GM12878 (cell line): ENCODE data around the gene CDKN2A. TPM values are rescaled to one million over a fixed set of nuclear protein-coding genes. Genes with fewer than 3 reads are reported as not detected.

ENCODE experiments used
- ATAC-seq: fragments of 200-7000 bp; cut with Tn5 transposase; 3 replicates; pipeline ENCODE4 v1.9.1; 2020; ENCODE audit warnings: mild to moderate bottlenecking, moderate library complexity
- BruUV-seq: library from RNA; stranded (reverse); fragments of 400-500 nt; replicated peaks from 2 replicates; lab custom pipeline; 2021; lab: Mats Ljungman, UMichigan
- CTCF ChIA-PET: fragments of 300-600 bp; sonication (Branson Sonifier 250); formaldehyde crosslinking; extraction: SDS; loops from one replicate; lab custom pipeline; 2021; ENCODE audit warnings: inconsistent platforms; lab: Yijun Ruan, JAX
- POLR2A ChIA-PET: fragments of 350-600 bp; formaldehyde crosslinking; extraction: SDS; loops from one replicate; lab custom pipeline; 2021; ENCODE audit warnings: inconsistent platforms; lab: Charles Lee
- RAD21 ChIA-PET: fragments of 300-600 bp; sonication (Branson Sonifier 250); formaldehyde crosslinking; loops from one replicate; lab custom pipeline; 2023; ENCODE audit warnings: antibody characterized with exemption; ENCODE audit not compliant: unreplicated experiment; lab: Charles Lee
- SMC1A ChIA-PET: fragments of 300-600 bp; sonication (Branson Sonifier 250); formaldehyde crosslinking; loops from one replicate; lab custom pipeline; 2023; ENCODE audit not compliant: unreplicated experiment, uncharacterized antibody; lab: Charles Lee
- DNase-seq: peaks from one replicate; pipeline ENCODE4 v3.0.0-alpha.2; 2011; ENCODE audit warnings: low read depth, low spot score
- FAIRE-seq: peaks from 3 replicates; lab custom pipeline; 2011; peaks lifted over from hg19 to GRCh38; lab: Jason Lieb, UNC
- H2AFZ ChIP-seq: 2 replicates; pipeline ENCODE4 v1.6.0; 2011; ENCODE audit warnings: low read depth, low read length, control low read depth; ENCODE audit not compliant: control insufficient read depth
- H3K27ac ChIP-seq: 2 replicates; pipeline ENCODE4 v1.5.1; 2011; ENCODE audit warnings: control low read depth; ENCODE audit not compliant: control insufficient read depth, insufficient read depth
- H3K27me3 ChIP-seq, 2 experiments: replicated peaks in 1 of 2; 2 replicates each; pipeline versions ENCODE4 v1.6.0 to v1.6.1; 2011; ENCODE audit warnings: low read length in 1 of 2; ENCODE audit not compliant: control insufficient read depth in 2 of 2, insufficient read depth in 2 of 2
- H3K36me3 ChIP-seq, 2 experiments: 2 replicates each; pipeline ENCODE4 v1.5.1; 2011; ENCODE audit warnings: low read length in 1 of 2; ENCODE audit not compliant: control insufficient read depth in 2 of 2, insufficient read depth in 2 of 2
- H3K4me1 ChIP-seq: 2 replicates; pipeline ENCODE4 v1.6.1; 2011; ENCODE audit warnings: mild to moderate bottlenecking, low read length, moderate library complexity, mixed read lengths; ENCODE audit not compliant: control insufficient read depth, insufficient read depth
- H3K4me2 ChIP-seq: 2 replicates; pipeline ENCODE4 v1.6.0; 2011; ENCODE audit warnings: control low read depth; ENCODE audit not compliant: control insufficient read depth, insufficient read depth
- H3K4me3 ChIP-seq: fragments of 200-600 bp; sonication (generic); 2 replicates; pipeline ENCODE4 v1.5.1; 2016
- H3K79me2 ChIP-seq: 2 replicates; pipeline ENCODE4 v1.6.0; 2011; ENCODE audit warnings: low read length; ENCODE audit not compliant: control insufficient read depth, insufficient read depth
- H3K9ac ChIP-seq: 2 replicates; pipeline ENCODE4 v1.8.0; 2011; ENCODE audit warnings: low read length, control low read depth, mixed read lengths; ENCODE audit not compliant: control insufficient read depth, insufficient read depth
- H3K9me3 ChIP-seq: replicated peaks from 3 replicates; pipeline ENCODE4 v1.5.1; 2011; ENCODE audit warnings: mild to moderate bottlenecking, low read length; ENCODE audit not compliant: control insufficient read depth, insufficient read depth
- H4K20me1 ChIP-seq: 2 replicates; pipeline ENCODE4 v1.6.0; 2011; ENCODE audit not compliant: control insufficient read depth, insufficient read depth
- CREM ChIP-seq: IDR thresholded peaks from 2 replicates; pipeline ENCODE4 v1.6.1; 2014; ENCODE audit warnings: antibody characterized with exemption, low read depth
- EZH2 ChIP-seq: IDR thresholded peaks from 2 replicates; pipeline ENCODE4 v1.6.1; 2012; ENCODE audit warnings: low read depth, mild to moderate bottlenecking, control low read depth, inconsistent platforms, low read length, borderline replicate concordance; ENCODE audit not compliant: control insufficient read depth
- LARP7 ChIP-seq: fragments of 450-650 bp; IDR thresholded peaks from 2 replicates; pipeline ENCODE4 v1.6.1; 2017; ENCODE audit warnings: mild to moderate bottlenecking
- NFXL1 ChIP-seq: fragments of 450-650 bp; IDR thresholded peaks from 2 replicates; pipeline ENCODE4 v1.6.1; 2017; ENCODE audit warnings: antibody characterized with exemption, mild to moderate bottlenecking, borderline replicate concordance
- RAD51 ChIP-seq: fragments of 450-650 bp; IDR thresholded peaks from 2 replicates; pipeline ENCODE4 v1.6.1; 2016; ENCODE audit warnings: moderate library complexity, mild to moderate bottlenecking, inconsistent platforms
- SIN3A ChIP-seq: IDR thresholded peaks from 2 replicates; pipeline ENCODE4 v1.6.1; 2012; ENCODE audit warnings: low read depth, low read length, improper control_type of control experiment
- WGBS: methylation state at CpG from one replicate; pipeline ENCODE4 v1.1.6; 2016; ENCODE audit warnings: low lambda C conversion rate; ENCODE audit not compliant: insufficient replicate concordance, insufficient coverage; ENCODE audit errors: missing lambda C conversion rate; 5-methylcytosine and 5-hydroxymethylcytosine counted together
- in situ Hi-C: fragments of 300-500 bp; cut with MboI; formaldehyde crosslinking; loops from 9 replicates; pipeline ENCODE4 v1.14.3; 2018; ENCODE audit warnings: mixed read lengths
- intact Hi-C: fragments of 100-400 bp; cut with micrococcal nuclease; formaldehyde crosslinking; loops from one replicate; pipeline ENCODE4 v1.14.2; 2022; ENCODE audit not compliant: unreplicated experiment
- polyA plus RNA-seq, 11 experiments: library from polyadenylated mRNA; depleted of rRNA in 4 of 11; unstranded in 6 of 11; stranded (reverse) in 5 of 11; fragments of >200 nt; fragmentation: Nextera tagmentation in 4 of 11; fragmentation: Illumina TruSeq in 1 of 11; extraction: Ambion mirVana in 4 of 11; extraction: Trizol in 1 of 11; gene quantifications; 1 replicate in 1 of 11; 2 replicates in 10 of 11; pipeline versions ENCODE4 v1.2.1 to v1.2.3, GENCODE V29; 2011 to 2016; ENCODE audit warnings: inconsistent platforms in 2 of 11, missing spikeins in 2 of 11, low read depth in 1 of 11
- total RNA-seq, 4 experiments: library from RNA; depleted of rRNA in 3 of 4; stranded (reverse); fragments of >200 nt in 3 of 4; fragmentation: Illumina TruSeq in 1 of 4; extraction: Trizol in 1 of 4; gene quantifications; 2 replicates each; pipeline versions ENCODE4 v1.2.1 to v1.2.3, GENCODE V29; 2013 to 2021
- TF ChIP-seq, protein P1 (sequence below): fragments of 450-650 bp; IDR thresholded peaks from 2 replicates; pipeline ENCODE4 v1.6.1; 2016; ENCODE audit warnings: mild to moderate bottlenecking
- TF ChIP-seq, protein P2 (sequence below): IDR thresholded peaks from 2 replicates; pipeline ENCODE4 v1.6.1; 2011; ENCODE audit warnings: low read depth, low read length, improper control_type of control experiment, borderline replicate concordance

The CDKN2A gene
- total and polyA plus RNA-seq, 10 of the 15 experiments (the other 5 are each of a cell fraction or from before 2014, with no cell fraction given) = 0.84 to 41.2 (median 18.4) TPM

DNA sequence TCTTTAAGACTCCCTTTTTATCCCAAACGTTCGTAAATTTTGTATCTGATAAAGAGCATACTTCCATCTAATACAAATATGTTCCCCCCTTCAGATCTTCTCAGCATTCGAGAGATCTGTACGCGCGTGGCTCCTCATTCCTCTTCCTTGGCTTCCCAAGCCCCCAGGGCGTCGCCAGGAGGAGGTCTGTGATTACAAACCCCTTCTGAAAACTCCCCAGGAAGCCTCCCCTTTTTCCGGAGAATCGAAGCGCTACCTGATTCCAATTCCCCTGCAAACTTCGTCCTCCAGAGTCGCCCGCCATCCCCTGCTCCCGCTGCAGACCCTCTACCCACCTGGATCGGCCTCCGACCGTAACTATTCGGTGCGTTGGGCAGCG is 19.9 kb downstream of the CDKN2A start:
- intact Hi-C loops = no loop called here
- Histone ChIP-seq H3K4me2 (peak overlapping the region; percentile 91), H3K4me1 (no peaks in the 10 kb centered on the region), H2AFZ (no peak overlapping the region), H4K20me1 (no peaks in the 10 kb centered on the region; the same call in 1 of the 2 replicates), H3K79me2 (no peaks in the 10 kb centered on the region), H3K27ac (no peak overlapping the region), H3K36me3 (no peaks in the 10 kb centered on the region), H3K27me3 (peaks cover 0 to 4% of the 10 kb centered on the region in 2 experiments; a peak in 1 of 4 replicates), H3K9ac (no peak overlapping the region), H3K9me3 (peaks cover 2% of the 10 kb centered on the region; the same call in 1 of the 3 replicates), H3K4me3 (peak overlapping the region; percentile 82)
- in situ Hi-C loops = no loop called here
- DNase-seq = no peak
- SMC1A ChIA-PET = no interaction called here
- no peak for TF ChIP-seq RAD51
- TF ChIP-seq LARP7 = no peak
- TF ChIP-seq EZH2 = 0 out of 2 replicates have a peak, but pooled peaks have one; percentile 59
- TF ChIP-seq, protein P1, sequence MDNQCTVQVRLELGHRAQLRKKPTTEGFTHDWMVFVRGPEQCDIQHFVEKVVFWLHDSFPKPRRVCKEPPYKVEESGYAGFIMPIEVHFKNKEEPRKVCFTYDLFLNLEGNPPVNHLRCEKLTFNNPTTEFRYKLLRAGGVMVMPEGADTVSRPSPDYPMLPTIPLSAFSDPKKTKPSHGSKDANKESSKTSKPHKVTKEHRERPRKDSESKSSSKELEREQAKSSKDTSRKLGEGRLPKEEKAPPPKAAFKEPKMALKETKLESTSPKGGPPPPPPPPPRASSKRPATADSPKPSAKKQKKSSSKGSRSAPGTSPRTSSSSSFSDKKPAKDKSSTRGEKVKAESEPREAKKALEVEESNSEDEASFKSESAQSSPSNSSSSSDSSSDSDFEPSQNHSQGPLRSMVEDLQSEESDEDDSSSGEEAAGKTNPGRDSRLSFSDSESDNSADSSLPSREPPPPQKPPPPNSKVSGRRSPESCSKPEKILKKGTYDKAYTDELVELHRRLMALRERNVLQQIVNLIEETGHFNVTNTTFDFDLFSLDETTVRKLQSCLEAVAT = no peak
- TF ChIP-seq CREM = no peak
- TF ChIP-seq SIN3A = no peak
- TF ChIP-seq, protein P2, sequence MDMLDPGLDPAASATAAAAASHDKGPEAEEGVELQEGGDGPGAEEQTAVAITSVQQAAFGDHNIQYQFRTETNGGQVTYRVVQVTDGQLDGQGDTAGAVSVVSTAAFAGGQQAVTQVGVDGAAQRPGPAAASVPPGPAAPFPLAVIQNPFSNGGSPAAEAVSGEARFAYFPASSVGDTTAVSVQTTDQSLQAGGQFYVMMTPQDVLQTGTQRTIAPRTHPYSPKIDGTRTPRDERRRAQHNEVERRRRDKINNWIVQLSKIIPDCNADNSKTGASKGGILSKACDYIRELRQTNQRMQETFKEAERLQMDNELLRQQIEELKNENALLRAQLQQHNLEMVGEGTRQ = no peak
- TF ChIP-seq NFXL1 = no peak
- POLR2A ChIA-PET = no interaction called here
- RAD21 ChIA-PET = no interaction called here
- BruUV-seq = no TSS peak
- FAIRE-seq = no peak
- CTCF ChIA-PET = no interaction called here
- WGBS = 51% methylated on average over 19 of the region's 21 CpGs
- no peak for ATAC-seq
